Transverse colon (tissue), 4 donors: ENCODE measurements around the gene SLC35F1.

Experiments used
- CTCF ChIP-seq, 5 experiments: fragments of 200-600 bp in 3 of 5; fragments of 450-650 bp in 2 of 5; sonication (generic) in 3 of 5; IDR thresholded peaks; 1 replicate in 2 of 5; 2 replicates in 3 of 5; pipeline ENCODE4 v1.5.1; 2016 to 2017; ENCODE audit warnings: antibody characterized with exemption in 5 of 5, inconsistent platforms in 3 of 5, mild to moderate bottlenecking in 2 of 5, moderate library complexity in 1 of 5
- EP300 ChIP-seq: sonication (generic); formaldehyde crosslinking; IDR thresholded peaks from one replicate; pipeline ENCODE4 v1.6.1; 2017; ENCODE audit warnings: antibody characterized with exemption, low read depth
- POLR2A ChIP-seq: fragments of 450-650 bp; IDR thresholded peaks from one replicate; pipeline ENCODE4 v1.6.1; 2016; ENCODE audit warnings: antibody characterized with exemption, mild to moderate bottlenecking, moderate library complexity
- POLR2AphosphoS5 ChIP-seq, 3 donors: sonication (generic); formaldehyde crosslinking; IDR thresholded peaks; one replicate each; pipeline ENCODE4 v1.6.1; 2016; ENCODE audit warnings: antibody characterized with exemption in 3 of 3

- TF ChIP-seq CTCF (IDR thresholded peaks at IDR 0.05) (no peak), POLR2AphosphoS5 (IDR thresholded peaks at IDR 0.05) (no peak), POLR2A (no peak), EP300 (no peak)
Observed at GRCh38 chr6:117933471-117933870, 26.4 kb downstream of the SLC35F1 start.
